Measurements from ENCODE around the gene RGL1. TPM values are rescaled to one million over a fixed set of nuclear protein-coding genes. Genes with fewer than 3 reads are reported as not detected.
A peak's percentile ranks its signal among the peaks of the same experiment; 100 is the strongest.

The RGL1 gene
- total RNA-seq, 1 experiment from 2014 or later: 74.0 TPM

DNA sequence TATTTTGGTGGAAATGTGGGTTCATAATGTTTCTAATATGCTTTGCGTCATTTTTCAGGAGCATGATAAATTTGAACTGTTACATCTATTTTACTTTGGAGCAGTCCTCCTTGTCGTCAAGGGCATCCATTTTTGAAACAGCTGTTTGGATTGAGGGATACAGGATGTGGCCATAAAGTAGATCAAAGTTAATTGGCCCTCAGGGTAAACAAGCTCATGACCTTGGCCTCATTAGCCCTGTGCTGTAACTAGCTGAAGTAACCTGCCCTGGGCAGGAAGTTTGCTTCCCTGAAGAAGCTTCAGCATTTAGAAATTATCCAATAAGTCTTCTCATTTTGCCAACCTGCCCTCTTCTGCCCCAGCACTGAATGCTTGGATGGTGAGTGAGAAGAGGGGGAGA is 24.8 kb upstream of the RGL1 start:
- no peak for TF ChIP-seq EZH2 (IDR thresholded peaks at IDR 0.05; ENCODE audit: borderline replicate concordance, low read depth, low read length, poor library complexity, severe bottlenecking)
- TF ChIP-seq, protein P1, sequence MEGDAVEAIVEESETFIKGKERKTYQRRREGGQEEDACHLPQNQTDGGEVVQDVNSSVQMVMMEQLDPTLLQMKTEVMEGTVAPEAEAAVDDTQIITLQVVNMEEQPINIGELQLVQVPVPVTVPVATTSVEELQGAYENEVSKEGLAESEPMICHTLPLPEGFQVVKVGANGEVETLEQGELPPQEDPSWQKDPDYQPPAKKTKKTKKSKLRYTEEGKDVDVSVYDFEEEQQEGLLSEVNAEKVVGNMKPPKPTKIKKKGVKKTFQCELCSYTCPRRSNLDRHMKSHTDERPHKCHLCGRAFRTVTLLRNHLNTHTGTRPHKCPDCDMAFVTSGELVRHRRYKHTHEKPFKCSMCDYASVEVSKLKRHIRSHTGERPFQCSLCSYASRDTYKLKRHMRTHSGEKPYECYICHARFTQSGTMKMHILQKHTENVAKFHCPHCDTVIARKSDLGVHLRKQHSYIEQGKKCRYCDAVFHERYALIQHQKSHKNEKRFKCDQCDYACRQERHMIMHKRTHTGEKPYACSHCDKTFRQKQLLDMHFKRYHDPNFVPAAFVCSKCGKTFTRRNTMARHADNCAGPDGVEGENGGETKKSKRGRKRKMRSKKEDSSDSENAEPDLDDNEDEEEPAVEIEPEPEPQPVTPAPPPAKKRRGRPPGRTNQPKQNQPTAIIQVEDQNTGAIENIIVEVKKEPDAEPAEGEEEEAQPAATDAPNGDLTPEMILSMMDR (conservative IDR thresholded peaks at IDR 0.05; ENCODE audit: low read depth, low read length): no peak
- CTCF ChIA-PET: interaction anchor here (0.8 kb wide), 1 partner anchor 1901 kb away, joined by 3 read pairs; no protein-coding TSS in a partner anchor
- Histone ChIP-seq H3K4me1 (ENCODE audit: insufficient read depth, low read length, poor library complexity, severe bottlenecking) (peaks cover 83% of the 10 kb centered on the region), H3K9me3 (ENCODE audit: low read depth, low read length, poor library complexity, severe bottlenecking) (peaks cover 6% of the 10 kb centered on the region), H3K27me3 (replicated peaks; ENCODE audit: insufficient read depth, low read depth, low read length, poor library complexity) (no peaks in the 10 kb centered on the region), H3K27ac (ENCODE audit: low read depth, low read length, poor library complexity, severe bottlenecking) (peak overlapping the region; percentile 96), H3K36me3 (ENCODE audit: insufficient read depth, low read length, poor library complexity, severe bottlenecking) (peaks cover 5% of the 10 kb centered on the region), H3K4me3 (ENCODE audit: low read depth, low read length, poor library complexity, severe bottlenecking) (no peak overlapping the region)
- intact Hi-C loops (cut with micrococcal nuclease; ENCODE audit: unreplicated experiment): no loop called here
- DNase-seq (ENCODE audit: low spot score): peak; percentile 46
- POLR2A ChIA-PET (ENCODE audit: low non-redundant PET): no interaction called here
- no TSS peak for BruUV-seq (replicated peaks)

DNA sequence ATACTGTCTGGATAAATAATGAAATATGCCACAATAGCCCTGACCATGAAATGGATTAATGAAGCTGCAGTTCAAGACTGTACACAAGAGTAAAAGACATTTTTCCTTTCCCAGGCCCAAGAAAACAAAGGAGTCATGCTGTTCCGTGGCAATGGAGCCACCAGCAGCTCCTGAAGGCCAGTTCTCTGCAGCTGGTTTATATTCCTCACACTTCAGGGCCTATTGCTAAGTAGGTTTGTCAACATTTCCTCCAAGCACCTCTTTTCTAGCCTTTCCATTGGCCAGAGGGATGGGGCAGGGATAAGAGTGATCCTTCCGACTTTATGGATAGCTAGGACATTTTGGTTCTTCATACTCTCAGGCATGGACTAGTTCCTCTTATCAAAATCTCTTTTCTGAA is 24.2 kb upstream of the RGL1 start:
- TF ChIP-seq, protein P1 (conservative IDR thresholded peaks at IDR 0.05; ENCODE audit: low read depth, low read length): no peak
- no peak for TF ChIP-seq EZH2 (IDR thresholded peaks at IDR 0.05; ENCODE audit: borderline replicate concordance, low read depth, low read length, poor library complexity, severe bottlenecking)
- H3K27me3 ChIP-seq (replicated peaks; ENCODE audit: insufficient read depth, low read depth, low read length, poor library complexity): no peaks in the 10 kb centered on the region
- H3K9me3 ChIP-seq (ENCODE audit: low read depth, low read length, poor library complexity, severe bottlenecking): peaks cover under 1% of the 10 kb centered on the region
- peak; percentile 58 for DNase-seq (ENCODE audit: low spot score)
- peak overlapping the region; percentile 96 for H3K27ac ChIP-seq (ENCODE audit: low read depth, low read length, poor library complexity, severe bottlenecking)
- no TSS peak for BruUV-seq (replicated peaks)
- H3K4me3 ChIP-seq (ENCODE audit: low read depth, low read length, poor library complexity, severe bottlenecking): no peak overlapping the region
- ChIA-PET POLR2A (ENCODE audit: low non-redundant PET) (interaction anchor here (0.5 kb wide), 1 partner anchor 93 kb away, joined by 5 read pairs; no protein-coding TSS in a partner anchor), CTCF (interaction anchor here (0.8 kb wide), 1 partner anchor 1900 kb away, joined by 3 read pairs; no protein-coding TSS in a partner anchor)
- peaks cover 84% of the 10 kb centered on the region for H3K4me1 ChIP-seq (ENCODE audit: insufficient read depth, low read length, poor library complexity, severe bottlenecking)
- intact Hi-C loops (cut with micrococcal nuclease; ENCODE audit: unreplicated experiment): no loop called here
- no peaks in the 10 kb centered on the region for H3K36me3 ChIP-seq (ENCODE audit: insufficient read depth, low read length, poor library complexity, severe bottlenecking)

GRCh38 chr1:183783342-183783741 is 21.6 kb upstream of the RGL1 start:
- no peaks in the 10 kb centered on the region for H3K27me3 ChIP-seq (replicated peaks; ENCODE audit: insufficient read depth, low read depth, low read length, poor library complexity)
- H3K27ac ChIP-seq (ENCODE audit: low read depth, low read length, poor library complexity, severe bottlenecking): peak overlapping the region; percentile 96
- H3K4me3 ChIP-seq (ENCODE audit: low read depth, low read length, poor library complexity, severe bottlenecking): no peak overlapping the region
- H3K4me1 ChIP-seq (ENCODE audit: insufficient read depth, low read length, poor library complexity, severe bottlenecking): peaks cover 66% of the 10 kb centered on the region
- H3K36me3 ChIP-seq (ENCODE audit: insufficient read depth, low read length, poor library complexity, severe bottlenecking): no peaks in the 10 kb centered on the region
- BruUV-seq (replicated peaks): no TSS peak
- TF ChIP-seq, protein P1 (conservative IDR thresholded peaks at IDR 0.05; ENCODE audit: low read depth, low read length): no peak
- no peak for TF ChIP-seq EZH2 (IDR thresholded peaks at IDR 0.05; ENCODE audit: borderline replicate concordance, low read depth, low read length, poor library complexity, severe bottlenecking)
- CTCF ChIA-PET: interaction anchor here (1.6 kb wide), 1 partner anchor 133 kb away, joined by 4 read pairs; no protein-coding TSS in a partner anchor
- POLR2A ChIA-PET (ENCODE audit: low non-redundant PET): no interaction called here
- intact Hi-C loops (cut with micrococcal nuclease; ENCODE audit: unreplicated experiment): no loop called here
- H3K9me3 ChIP-seq (ENCODE audit: low read depth, low read length, poor library complexity, severe bottlenecking): no peaks in the 10 kb centered on the region
- DNase-seq (ENCODE audit: low spot score): peak; percentile 76

Data from A673 (cell line).